ENCODE data around the gene DNAL1. TPM values are rescaled to one million over a fixed set of nuclear protein-coding genes. Genes with fewer than 3 reads are reported as not detected.

DNAL1 gene
- total and polyA plus RNA-seq, 2 of the 13 experiments (the other 11 are each of a cell fraction or from before 2014, with no cell fraction given) = 1.4 to 13.3 TPM

DNA sequence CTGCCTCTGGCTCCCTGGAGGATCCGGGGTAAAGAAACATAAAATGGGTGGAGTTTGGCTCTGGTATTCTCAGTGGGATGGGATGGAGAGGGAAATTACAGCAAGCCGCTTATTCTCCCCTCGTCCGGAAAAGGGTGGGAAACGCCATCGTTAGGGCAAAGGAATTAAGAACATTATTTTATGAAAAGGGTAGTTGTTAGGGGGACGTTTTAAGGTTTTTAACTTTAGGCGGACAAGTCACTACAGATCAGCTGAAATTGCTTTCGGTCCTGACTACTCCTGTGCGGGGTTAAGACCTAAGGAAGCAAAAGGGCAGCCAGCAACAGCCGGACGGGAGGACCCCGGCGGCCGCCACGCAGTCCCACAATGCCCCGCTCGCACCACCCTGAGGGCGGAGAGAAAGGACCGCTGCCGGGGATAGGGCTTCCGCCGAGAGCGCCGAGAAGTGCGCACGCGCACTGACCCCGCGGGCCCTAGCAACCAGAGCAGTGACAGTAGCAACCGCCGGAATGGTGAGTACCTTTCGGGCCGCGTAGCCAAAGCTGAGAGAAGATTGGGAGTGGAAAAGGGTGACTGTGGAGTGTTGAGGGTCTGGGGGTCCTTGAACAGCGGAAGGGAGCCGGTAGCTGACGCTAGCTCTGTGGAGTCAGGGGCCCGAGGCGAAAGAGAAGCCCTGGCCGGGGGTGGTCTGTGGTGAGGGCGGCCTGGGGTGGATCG, at the start of gene DNAL1 (continued):
- TF ChIP-seq ZNF761 (CRISPR knock-in tag; conservative IDR thresholded peaks at IDR 0.05) (0 out of 2 replicates have a peak, but pooled peaks have one; percentile 16), CEBPZ (IDR thresholded peaks at IDR 0.05; ENCODE audit: low read length) (no peak), ZNF782 (CRISPR knock-in tag; IDR thresholded peaks at IDR 0.05; ENCODE audit: borderline replicate concordance) (no peak), IKZF1 (IDR thresholded peaks at IDR 0.05) (no peak), REL (CRISPR knock-in tag; conservative IDR thresholded peaks at IDR 0.05) (no peak), GABPB1 (CRISPR knock-in tag; IDR thresholded peaks at IDR 0.05) (peak; percentile 91), MAFF (IDR thresholded peaks at IDR 0.05; ENCODE audit: low read depth, low read length) (no peak), MAZ (IDR thresholded peaks at IDR 0.05; ENCODE audit: borderline replicate concordance, low read depth, low read length) (no peak), MAZ (CRISPR knock-in tag; IDR thresholded peaks at IDR 0.05; ENCODE audit: low read depth) (peak; percentile 41; the same call in 1 of the 2 replicates), ZNF3 (CRISPR knock-in tag; IDR thresholded peaks at IDR 0.05) (no peak), NCOA5 (CRISPR knock-in tag; IDR thresholded peaks at IDR 0.05) (no peak), ATF5 (CRISPR knock-in tag; IDR thresholded peaks at IDR 0.05; ENCODE audit: low read depth) (no peak), ZNF337 (CRISPR knock-in tag; IDR thresholded peaks at IDR 0.05; ENCODE audit: borderline replicate concordance, low read depth) (0 out of 2 replicates have a peak, but pooled peaks have one; percentile 46), ZFYVE20 (CRISPR knock-in tag; IDR thresholded peaks at IDR 0.05; ENCODE audit: borderline replicate concordance, low read depth) (no peak), SAFB2 (CRISPR knock-in tag; IDR thresholded peaks at IDR 0.05; ENCODE audit: borderline replicate concordance, low read depth) (no peak), TMF1 (CRISPR knock-in tag; IDR thresholded peaks at IDR 0.05; ENCODE audit: low read depth) (no peak), CENPBD1 (CRISPR knock-in tag; IDR thresholded peaks at IDR 0.05; ENCODE audit: borderline replicate concordance, low read depth) (no peak), ZNF260 (CRISPR knock-in tag; IDR thresholded peaks at IDR 0.05; ENCODE audit: borderline replicate concordance, low read depth) (no peak), TAF15 (IDR thresholded peaks at IDR 0.05; ENCODE audit: low read depth, low read length, poor library complexity, severe bottlenecking) (peak; percentile 49), RFX3 (CRISPR knock-in tag; IDR thresholded peaks at IDR 0.05) (peak; percentile 86), ZNF713 (CRISPR knock-in tag; IDR thresholded peaks at IDR 0.05) (no peak), ETV5 (CRISPR knock-in tag; IDR thresholded peaks at IDR 0.05; ENCODE audit: borderline replicate concordance) (no peak), EP300 (IDR thresholded peaks at IDR 0.05; ENCODE audit: low read depth in 2 of 2, low read length in 2 of 2) (no peak), EP300 (CRISPR knock-in tag; IDR thresholded peaks at IDR 0.05; ENCODE audit: borderline replicate concordance) (no peak)
- TF ChIP-seq, protein P1, sequence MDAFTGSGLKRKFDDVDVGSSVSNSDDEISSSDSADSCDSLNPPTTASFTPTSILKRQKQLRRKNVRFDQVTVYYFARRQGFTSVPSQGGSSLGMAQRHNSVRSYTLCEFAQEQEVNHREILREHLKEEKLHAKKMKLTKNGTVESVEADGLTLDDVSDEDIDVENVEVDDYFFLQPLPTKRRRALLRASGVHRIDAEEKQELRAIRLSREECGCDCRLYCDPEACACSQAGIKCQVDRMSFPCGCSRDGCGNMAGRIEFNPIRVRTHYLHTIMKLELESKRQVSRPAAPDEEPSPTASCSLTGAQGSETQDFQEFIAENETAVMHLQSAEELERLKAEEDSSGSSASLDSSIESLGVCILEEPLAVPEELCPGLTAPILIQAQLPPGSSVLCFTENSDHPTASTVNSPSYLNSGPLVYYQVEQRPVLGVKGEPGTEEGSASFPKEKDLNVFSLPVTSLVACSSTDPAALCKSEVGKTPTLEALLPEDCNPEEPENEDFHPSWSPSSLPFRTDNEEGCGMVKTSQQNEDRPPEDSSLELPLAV (CRISPR knock-in tag; conservative IDR thresholded peaks at IDR 0.05; ENCODE audit: low read depth) = no peak

Measured in HepG2 (cell line).